NCI-H345 treated with DMSO at 0.1 percent for 48 hours (cell line): ENCODE results near the gene SPINK2.

Experiments used
- DNase-seq: peaks from one replicate; lab custom pipeline; 2025; ENCODE audit not compliant: unreplicated experiment; lab: John Stamatoyannopoulos, UW

Gene SPINK2

DNA sequence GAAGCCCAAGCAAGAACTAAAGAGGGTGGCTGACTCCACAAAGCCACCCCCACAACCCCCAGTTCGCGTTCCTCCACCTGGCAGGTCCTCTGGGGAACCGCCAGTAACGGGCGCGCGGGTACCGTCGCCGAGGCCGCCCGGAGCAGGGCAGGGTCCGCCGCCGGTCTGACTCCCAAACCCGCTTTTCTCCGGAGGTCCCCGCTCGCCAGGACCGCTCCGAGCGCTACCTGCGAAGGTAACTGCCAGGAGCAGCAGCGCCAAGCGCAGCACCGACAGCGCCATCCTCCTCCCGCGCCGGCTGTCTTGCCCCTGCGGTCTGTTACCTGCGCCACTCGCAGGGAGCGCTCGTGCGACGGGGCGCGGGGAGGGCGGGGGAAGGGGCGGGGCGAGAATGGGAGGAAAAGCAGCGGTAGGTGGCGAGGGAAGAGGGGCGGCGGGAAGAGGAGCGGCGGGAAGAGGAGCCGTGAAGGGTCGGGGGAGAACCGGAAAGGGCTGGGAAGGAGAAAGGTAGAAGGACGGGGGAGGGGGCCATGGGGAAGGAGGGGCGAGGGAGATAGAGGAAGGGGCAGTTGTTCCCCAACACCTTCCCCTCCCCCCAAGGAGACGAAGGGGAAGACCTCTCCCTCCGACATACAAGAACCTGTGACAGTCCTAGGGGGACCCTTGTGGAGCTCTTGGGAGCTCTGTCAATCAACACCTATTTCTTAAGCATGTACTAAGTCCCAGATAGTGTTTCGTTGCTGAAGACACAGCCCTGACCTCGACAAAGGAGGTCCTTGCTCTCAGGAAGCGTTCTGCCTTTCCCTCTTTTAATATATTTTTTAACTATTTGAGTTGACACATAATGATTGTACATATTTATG, at the start of gene SPINK2:
Gene SPINK2 (minus strand): TSS at position 321 of the 863 bp plus-strand sequence. CDS start 39 bp downstream, at position 282.
- no peak for DNase-seq

DNA sequence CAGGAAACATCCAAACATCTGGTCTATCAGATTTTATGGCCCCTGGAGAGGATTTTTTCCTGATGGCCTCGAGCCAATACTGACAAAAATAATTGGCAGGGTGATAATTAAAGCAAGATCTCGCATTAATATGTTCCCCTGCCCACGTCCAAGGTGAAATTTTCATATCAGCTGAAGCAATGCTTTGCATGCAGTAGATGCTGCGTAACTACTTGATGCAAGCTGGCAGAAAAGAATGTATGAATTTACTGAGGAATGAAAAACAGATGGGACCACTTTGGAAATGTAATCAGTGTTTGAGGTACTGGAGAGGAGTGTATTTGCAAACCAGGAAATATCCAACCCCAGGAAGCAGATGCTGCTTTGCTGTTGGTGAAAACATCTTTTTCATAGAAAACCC, 49.4 kb upstream of the SPINK2 start:
- DNase-seq: no peak

GRCh38 chr4:56863441-56864139, 42.1 kb upstream of the SPINK2 start:
- no peak for DNase-seq

- DNase-seq: no peak
Observed at GRCh38 chr4:56861360-56861759, 39.9 kb upstream of the SPINK2 start.

GRCh38 chr4:56860781-56861180, 39.3 kb upstream of the SPINK2 start:
- DNase-seq: no peak

GRCh38 chr4:56859841-56860240, 38.3 kb upstream of the SPINK2 start:
- DNase-seq: no peak

DNA sequence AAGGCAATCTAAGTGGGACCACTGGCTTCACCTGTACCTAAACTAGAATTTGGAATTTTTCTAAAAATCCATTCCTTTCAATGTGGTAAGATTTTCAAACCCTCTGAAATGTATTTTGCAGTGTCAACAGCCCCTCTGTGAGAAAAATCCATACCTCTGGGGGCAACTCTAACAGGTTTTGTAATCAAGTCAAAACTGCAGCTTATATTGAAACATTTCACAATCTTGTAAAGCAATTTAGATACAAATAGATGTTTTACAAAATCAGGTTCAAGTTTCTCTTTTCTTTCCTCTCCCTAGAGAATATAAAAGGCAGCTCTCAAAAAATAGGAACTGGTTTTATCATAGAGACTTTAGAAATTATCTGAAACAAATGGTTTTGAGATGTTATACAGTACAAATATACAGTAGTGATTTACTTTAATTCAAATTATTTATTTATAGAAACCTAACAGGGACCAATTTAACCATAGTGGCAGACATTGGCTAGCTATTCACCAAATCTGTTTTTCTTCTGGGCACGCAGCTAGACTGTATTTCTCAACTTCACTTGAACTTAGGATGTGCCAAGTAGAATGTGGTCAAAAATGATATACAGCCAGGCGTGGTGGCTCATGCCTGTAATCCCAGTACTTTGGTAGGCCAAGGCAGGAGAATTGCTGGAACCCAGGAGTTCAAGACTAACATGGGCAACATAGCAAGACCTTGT, 36.3 kb upstream of the SPINK2 start:
- no peak for DNase-seq

DNA sequence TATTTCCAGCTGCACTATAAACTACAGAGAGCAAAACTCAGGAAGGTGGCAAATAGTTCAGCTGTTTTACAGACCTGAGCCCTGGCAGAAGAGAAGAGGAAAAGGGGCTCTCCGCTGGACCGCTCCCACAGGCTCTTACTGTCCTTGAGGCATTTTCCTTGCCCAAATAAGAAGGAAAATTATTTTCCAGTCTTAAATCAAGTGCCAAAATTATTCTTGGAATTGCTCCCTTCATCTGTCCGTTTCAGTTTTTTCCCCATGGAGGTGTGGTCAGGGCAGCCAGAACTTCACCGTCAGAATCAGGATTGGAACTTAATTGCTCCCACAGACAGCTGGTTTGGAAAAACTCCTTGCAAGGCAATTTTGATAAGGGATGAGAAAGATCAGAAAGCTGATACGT, 35.2 kb upstream of the SPINK2 start:
- no peak for DNase-seq

DNA sequence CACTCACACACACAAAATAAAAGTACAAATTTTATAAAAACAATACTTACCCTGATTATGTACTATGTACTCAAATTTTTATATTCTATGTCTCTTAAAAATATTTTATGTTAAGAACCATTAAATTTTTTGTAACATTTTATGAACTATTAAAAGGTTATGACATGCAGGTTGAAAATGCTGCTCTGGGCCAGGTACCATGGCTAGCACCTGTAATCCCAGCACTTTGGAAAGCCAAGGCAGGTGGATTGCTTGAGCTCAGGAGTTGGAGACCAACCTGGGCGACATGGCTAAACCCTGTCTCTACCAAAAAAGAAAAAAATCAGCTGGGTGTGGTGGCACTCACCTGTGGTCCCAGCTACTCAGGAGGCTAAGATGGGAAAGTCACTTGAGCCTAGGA, 29.4 kb upstream of the SPINK2 start:
- DNase-seq: no peak

DNA sequence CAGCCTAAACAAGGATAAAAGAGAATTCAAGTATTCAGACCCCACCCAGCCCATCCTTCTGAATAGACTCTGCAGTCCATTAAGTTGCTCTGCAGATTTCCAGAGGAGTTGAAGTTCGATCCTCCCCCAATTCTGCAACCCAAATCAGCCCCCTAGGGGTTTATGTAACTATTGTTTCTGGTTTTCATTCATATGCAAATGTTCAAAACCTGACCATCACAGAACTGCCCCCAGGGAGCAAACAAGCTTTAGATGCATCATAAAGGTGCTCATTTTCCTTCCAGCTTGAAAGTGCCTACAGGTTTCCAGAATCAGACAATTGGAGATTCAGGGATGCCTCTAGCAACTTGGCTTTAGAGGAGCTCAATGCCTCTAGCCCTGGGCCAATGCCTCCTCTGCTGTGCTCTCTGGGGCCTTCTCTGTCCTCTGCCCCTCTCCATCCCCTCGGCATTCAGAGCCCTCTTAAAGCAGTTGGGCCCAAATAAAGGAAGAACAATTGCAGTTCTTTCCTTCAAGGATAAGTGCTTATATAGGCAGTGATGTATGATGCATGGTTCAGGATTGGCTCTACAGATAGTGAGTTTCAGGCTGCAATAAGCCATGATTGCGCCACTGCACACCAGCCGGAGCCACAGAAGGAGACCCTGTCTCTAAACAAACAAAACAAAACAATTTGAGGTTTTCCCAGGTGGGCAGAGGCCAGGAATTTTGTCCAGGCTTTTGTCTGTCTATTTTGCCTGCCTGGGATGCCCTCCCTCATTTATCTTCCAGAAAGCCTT, 23.5 kb upstream of the SPINK2 start:
- DNase-seq: no peak

- DNase-seq: no peak
Observed at GRCh38 chr4:56843421-56843899, 22.0 kb upstream of the SPINK2 start.

- DNase-seq: no peak
Observed at GRCh38 chr4:56840559-56840958, 19.1 kb upstream of the SPINK2 start.

- no peak for DNase-seq
Observed at GRCh38 chr4:56828784-56829535, 7.5 kb upstream of the SPINK2 start.

DNA sequence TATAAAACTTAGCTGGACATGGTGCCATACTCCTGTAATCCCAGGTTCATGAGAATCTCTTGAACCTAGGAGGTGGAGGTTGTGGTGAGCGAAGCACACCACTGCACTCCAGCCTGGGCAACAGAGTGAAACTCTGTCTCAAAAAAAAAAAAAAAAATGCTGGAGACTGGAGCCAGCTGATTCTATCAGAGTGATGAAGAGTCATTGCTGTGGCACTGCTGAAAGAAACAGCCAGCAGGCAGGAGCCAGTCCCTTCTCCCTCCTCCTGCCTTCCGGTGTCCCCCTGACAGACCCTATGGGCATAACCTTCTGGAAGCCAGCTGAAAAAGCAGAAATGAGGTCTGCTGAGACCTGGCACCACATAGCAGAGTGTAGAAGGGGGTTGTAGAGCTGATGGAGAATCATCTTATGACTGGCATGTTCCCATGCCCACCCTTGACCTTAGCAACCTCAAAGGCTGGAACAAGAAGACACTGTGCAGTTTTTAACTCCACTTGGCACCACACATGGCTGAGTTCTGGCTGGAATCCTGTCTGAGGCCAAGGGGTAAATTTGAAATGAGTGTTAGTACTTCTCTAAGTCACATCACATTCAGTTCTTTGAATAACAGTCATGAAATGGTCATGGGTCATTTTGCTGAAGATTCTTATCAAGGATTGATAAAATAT, 2.6 kb upstream of the SPINK2 start:
- no peak for DNase-seq

- DNase-seq: no peak
Observed at GRCh38 chr4:56818797-56819196, 2.7 kb downstream of the SPINK2 start.

GRCh38 chr4:56817840-56818491, 3.5 kb downstream of the SPINK2 start:
- DNase-seq: no peak

DNA sequence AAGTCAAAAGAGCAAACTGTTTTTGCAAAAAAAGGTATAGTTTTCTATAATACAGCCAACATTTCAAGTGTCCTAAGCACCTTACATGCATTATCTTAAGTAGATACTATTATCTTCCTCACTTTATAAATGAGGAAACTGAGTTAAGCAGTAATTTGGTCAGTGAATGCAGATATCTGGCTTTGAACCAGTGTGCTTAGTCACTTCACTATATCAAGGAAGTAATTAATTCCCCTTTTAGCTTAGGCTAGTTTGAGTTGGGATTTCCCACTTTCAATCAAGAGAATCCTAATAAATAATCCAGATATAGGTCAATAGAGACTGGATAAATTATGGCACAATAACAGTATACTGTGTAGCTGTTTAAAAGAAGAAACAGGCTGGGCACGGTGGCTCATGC, 14.8 kb downstream of the SPINK2 start:
- no peak for DNase-seq

- DNase-seq: no peak
Observed at GRCh38 chr4:56804551-56804950, 16.9 kb downstream of the SPINK2 start.

GRCh38 chr4:56803471-56803870, 18.0 kb downstream of the SPINK2 start:
- peak; percentile 10 for DNase-seq
